GM19438 (cell line): Measurements from ENCODE around the gene LAMC2.

ENCODE experiments used
- ATAC-seq: cut with Tn5 transposase; IDR thresholded peaks from one replicate; pipeline ENCODE4 v1.9.1; 2021; ENCODE audit warnings: low read depth; ENCODE audit not compliant: unreplicated experiment

The LAMC2 gene

DNA sequence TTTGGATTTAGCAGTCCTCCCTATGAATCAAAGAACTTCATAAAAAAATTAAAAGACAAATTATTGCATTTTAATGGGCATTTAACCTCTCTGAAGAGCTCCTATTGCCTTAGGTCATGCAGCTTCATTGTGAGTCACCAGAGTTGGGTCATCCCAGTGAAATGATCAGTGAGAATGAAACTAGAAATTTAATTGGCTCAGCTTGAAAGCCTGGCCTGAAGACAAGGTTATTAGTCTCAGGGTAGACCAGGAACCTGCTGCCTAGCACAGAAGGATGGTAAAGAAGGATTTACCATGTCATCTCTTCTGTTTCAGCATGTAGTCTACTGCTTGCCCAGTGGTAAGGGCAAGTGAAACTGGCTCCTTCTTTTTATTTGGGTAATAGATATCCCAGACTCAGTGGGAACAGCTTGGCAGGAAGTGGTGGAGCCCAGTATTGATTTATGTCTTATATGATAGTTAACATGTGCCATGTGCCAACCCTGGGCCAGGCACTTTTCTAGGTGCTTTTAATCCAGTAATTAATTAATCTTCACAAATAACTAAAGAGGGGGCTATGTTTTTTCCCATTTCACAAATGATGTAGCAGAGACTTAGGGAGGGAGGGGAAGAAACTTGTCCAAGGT lies 23.6 kb downstream of the LAMC2 start:
- no peak for ATAC-seq

DNA sequence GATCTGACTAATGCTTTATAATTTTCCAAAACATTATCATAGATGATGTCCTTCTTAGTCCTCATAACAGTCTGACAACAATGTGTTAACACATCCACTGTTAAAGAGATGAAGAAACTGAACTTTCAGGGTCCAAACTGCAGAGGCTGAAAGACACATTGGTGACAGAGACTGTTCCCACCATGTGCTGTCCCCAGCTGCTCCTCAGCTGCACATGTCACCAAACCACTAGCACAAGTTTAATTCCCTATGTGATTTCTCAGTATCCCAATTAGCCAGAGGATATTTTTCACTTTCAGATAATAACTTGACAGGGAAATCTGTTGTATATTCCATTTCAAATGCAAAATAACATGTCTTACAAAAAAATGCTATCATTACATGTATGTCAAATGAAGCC lies 24.6 kb downstream of the LAMC2 start:
- ATAC-seq: no peak

DNA sequence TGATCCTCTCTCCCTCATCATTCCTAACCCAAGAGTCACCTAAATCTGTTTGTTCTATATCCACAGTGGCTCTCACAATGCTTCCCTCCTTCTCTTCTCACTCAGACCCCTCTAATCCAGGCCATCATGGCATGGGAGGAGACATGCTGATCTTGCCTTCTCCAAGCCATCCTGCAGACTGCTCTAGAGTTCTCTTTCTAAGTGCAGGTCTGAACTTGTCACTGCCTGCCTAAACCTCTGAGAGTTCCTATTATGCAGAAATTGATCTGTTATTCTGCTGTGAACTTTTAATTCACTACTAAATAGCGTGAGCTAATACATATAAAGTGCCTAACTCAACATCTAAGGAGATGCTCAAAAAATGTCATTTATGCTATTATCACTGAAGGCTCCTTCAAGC lies 26.8 kb downstream of the LAMC2 start:
- ATAC-seq: no peak

DNA sequence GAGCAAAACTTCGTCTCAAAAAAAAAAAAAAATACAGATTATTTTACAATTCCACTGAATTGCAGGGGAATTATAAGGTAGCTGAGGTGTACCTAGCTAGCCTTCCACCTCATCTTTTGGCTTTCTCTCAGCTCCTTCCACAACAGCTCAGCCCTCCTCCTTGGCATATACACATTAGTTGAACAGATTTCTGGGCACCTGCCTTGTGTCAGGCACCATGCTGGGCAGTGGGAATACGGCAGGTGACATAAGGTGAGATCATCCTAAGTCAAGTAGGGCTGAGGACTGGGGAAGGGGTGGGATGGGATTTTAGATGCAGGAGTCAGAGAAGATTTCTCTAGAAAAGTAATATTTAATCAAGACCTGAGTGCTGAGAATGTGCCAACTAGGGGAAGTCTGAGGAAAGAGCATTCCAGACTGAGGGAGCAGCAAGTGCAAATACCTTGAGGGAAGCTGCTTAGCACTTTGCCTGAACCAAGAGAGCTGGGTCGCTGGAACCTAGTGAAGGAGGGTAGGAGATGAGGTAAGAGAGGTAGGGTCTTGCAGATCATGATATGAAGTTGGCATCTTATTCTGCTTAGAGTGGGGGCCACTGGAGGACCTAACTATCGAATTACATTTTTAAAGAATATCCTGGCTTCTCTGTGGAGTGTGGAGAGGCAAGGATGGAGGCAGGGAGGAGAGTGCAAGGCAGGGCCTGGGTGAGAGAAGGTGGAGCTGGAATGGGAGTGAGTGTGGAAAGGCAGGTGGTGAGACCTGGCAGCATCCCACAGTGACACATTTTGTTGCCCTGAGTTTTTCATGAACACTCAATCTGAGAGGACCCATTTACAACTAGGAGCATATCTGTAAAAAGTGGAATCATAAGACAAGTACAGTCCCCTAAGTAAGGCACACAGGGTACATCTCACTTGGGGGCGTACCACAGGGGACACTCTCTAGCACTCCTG lies 28.2 kb downstream of the LAMC2 start:
- ATAC-seq: no peak

DNA sequence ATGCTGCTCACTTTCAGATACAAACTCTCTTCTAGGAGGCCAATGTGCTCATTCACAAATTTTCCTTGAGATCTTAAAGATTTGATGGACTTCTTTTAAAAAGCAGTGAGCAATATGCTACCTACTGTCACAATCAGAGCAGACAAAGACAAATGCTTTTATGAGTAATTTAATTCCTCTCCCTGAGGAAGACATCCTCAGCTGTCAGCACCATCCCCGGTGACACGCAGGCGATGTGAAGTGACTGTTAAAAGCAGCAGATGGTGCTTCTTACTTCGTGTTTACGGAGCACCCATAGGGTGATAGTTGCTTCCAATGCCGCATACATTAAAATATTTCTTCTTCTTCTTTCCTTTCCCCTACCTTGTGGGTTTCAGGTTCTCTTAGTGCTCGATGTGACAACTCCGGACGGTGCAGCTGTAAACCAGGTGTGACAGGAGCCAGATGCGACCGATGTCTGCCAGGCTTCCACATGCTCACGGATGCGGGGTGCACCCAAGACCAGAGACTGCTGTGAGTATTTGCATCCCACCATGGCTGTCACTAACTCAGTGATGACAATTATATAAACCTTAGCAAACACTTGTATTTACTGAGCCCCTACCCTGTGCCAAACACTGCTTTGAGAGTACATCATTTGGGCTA lies 29.1 kb downstream of the LAMC2 start:
- ATAC-seq: no peak

DNA sequence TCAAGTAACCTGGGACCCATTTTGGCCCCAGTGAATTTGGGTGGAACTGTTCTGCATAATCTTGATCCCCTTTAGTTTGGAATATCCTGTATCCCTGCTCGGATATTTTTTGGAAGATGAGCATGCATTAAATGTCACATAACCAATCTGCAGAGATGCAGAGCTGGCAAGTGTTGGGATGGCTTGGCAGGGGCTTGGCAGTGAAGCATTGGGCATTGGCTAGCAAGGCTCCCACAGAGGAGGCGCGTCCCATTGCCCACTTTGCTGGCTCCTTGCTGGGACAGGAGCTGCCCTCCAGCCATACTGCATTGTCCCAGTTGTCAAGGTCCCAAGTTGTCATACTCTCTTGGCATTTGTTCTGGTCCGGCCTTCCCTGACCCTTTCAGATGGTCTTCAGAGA lies 29.9 kb downstream of the LAMC2 start:
- no peak for ATAC-seq

DNA sequence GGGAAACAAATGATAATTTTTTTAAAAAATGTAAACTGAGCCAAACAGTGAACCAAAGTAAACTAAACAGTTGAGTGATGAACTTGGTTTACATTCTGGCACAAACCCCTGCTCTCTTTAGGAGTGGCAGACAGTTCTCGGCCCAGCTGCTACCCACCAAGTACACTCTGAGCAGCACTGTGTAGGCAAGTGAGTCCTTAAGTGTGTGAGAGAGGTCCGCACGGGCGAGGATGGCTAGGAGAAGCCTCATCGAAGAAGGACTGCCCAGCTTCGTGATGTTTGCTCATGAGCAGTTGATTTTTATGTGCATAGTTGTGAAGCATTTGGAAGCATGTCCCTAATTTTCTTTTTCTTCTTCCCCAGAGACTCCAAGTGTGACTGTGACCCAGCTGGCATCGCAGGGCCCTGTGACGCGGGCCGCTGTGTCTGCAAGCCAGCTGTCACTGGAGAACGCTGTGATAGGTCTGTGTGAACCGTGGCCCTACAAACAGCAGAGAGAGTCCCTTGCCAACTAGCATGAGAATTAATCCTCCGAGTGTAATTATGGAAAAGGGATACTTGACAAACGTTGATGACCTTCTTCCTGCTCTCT lies 32.1 kb downstream of the LAMC2 start:
- ATAC-seq: no peak

DNA sequence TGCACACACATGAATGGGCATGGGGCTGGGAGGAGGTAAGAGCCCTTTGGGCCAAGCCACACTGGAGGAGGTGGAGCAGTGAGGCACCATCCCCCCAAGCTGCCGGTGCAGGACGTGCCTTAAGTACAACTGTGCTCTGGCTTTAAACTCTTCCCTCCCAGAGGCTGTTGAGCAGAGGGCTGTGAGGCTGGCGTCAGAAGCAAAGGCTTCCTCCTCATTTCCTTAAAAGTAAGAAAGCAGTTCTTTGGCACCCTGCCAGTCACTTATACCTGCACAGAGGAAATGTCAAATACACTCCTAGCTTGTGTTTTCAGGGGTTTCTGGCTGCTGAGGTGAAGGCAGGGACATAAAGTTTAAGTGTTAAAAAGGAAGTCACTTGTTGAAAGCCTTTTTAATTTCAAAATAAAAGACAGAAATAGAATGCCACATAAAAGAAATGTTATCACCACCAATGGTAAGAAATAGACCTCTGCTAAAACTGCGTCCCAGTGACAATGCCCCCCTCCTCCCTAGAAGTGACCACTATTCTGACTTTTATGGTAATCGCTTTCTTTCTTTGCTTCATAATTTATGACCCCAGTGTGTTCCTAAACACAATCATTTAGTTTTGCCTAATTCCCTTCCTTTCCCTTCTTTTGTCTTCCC lies 33.0 kb downstream of the LAMC2 start:
- ATAC-seq: no peak

DNA sequence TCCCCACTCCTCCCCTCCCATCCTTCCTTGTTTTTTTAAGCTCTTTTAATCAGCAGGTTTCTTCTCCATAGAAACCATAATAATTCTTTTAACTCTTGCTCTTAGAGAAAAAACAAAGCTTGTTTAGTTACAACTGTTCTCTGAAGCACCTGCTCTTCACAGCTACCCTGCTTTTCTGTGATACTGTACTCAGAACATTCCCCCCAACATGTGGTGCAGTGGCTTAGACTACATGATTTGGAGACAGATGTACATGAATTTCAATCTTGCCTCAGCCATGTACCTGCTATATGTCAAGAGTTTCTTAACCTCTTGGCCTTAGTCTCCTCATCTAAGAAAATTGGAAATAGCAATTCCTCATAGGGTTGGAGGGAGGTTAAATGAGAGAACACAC lies 33.5 kb downstream of the LAMC2 start:
- no peak for ATAC-seq

DNA sequence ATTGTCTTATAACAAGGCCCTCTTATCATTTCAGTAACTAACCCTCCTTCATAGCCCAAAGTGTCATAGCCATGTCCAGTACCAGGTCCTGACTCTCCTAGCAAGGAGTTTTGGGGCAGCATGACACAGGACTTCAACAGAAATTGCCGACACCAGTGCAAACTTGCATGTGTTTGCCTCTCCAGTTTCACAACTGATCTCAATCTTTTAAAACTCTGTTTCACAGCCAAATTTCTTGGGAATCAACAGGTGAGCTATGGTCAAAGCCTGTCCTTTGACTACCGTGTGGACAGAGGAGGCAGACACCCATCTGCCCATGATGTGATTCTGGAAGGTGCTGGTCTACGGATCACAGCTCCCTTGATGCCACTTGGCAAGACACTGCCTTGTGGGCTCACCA lies 36.8 kb downstream of the LAMC2 start:
- ATAC-seq: no peak

DNA sequence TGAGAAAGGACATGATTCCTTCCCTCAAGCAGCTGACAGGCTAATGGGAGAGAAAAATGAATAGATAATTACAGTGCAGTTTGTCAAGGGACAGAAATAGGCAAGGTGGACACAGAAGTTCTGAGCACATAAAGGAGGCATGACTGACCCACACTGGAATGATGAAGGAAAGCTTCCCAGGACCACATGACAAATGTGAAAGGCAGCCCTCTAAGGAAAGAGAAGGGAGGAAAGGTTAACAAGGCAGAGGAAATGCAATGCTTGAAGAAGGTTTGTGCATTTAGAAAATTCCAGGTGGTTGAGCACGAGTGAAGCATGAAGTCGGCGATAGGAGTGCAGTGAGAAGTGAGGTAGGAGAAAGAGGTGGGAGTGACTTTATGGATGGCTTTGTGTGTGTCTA lies 37.4 kb downstream of the LAMC2 start:
- no peak for ATAC-seq

DNA sequence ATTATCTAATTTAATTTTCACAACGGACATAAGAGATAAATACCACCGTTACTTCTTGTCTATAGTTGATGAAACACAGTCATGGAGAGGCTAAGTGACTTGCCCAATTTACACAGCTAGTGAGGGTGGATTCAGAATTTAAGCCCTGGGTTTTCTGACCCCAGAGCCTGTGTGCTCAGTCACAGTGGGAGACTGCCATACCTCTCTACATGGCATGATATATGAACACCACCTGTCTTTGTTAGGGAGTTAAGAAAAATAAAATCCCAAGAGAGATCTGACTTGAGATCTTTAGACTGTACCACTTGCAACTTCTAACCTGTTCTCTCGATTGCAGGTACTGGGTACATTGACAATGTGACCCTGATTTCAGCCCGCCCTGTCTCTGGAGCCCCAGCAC lies 40.3 kb downstream of the LAMC2 start:
- ATAC-seq: no peak

DNA sequence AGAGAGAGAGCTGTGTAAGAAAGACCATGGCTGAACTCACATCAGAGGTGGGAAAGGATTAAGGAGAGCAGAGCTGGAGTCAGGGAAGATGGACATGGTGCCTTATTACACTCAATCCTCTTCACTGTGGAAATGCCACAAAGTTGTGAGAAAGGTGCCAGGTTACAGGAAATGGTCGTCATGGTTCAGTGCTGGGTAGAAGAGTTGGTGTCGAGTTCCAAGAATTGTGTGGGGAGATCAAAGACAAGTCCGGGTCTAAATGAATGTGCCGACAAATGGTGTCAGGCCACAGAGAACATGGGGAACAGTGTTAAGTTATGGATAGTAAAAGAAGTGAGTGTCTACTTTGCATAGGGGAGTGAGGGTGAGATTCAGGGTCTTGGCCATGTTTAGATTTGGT lies 40.9 kb downstream of the LAMC2 start:
- no peak for ATAC-seq

DNA sequence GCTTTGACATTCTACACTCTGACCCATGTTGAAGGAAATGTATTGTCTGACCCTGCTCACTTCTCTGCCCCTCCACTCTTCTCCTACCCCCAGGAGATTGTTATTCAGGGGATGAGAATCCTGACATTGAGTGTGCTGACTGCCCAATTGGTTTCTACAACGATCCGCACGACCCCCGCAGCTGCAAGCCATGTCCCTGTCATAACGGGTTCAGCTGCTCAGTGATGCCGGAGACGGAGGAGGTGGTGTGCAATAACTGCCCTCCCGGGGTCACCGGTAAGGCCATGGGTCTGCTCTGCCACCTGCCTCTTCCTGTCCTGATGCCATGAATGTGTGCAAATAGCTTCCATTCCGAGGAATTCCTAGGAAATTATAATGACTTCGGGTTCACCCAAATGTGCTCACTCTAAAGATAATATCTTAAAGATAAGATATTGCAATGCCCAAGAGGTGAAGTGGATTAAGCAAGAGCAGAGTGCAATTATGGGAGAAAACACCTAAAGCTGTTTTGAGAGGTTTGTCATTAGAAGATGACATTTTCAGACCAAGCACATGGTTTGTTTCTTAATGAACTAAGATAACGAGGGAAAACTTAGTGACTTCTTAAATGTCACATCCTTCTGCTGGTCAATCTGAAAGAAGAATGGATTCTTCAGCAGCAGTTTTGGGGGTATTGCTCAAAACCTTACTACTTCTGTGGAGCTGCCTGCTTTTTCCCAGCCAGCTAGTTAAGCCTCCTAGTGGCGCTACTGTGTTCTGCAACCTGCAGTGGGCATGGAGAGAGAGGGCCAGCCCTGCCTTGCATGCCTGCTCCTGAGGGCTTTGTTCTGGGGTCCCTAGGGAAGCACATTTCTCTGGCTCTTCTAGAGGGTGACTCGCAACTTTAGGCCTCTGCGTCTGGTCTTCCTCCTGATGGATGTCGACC lies 41.6 kb downstream of the LAMC2 start:
- no peak for ATAC-seq

DNA sequence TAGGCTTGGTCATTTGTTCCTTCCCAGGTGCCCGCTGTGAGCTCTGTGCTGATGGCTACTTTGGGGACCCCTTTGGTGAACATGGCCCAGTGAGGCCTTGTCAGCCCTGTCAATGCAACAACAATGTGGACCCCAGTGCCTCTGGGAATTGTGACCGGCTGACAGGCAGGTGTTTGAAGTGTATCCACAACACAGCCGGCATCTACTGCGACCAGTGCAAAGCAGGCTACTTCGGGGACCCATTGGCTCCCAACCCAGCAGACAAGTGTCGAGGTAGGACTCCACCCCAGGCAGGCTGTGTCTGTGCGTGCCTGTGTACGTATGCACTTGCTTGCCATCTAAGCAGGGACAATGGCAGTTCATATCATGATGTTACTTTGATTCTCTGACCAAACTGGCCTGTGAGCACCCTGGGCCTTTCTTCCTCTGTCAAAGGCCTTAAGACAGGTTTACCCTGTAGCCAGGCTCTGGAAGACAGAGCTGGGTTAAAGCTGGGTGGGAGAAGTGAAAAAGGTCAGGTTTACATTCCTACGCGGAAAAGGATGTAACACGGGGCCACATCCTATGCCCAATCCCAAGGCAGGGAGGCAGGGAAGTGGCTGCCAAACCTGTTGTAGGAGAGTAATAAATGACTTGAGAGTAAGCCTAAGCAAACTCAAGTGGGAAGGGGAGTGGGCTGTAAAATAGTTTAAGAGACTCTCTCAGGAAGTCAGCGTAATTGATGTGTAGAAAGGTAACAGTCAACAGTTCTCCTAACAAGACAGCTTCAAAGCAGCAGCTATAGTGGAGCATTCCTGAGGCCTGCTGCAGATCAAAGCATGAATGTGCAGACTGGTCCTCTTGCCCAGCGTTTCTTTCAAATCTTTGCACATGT lies 42.5 kb downstream of the LAMC2 start:
- no peak for ATAC-seq

DNA sequence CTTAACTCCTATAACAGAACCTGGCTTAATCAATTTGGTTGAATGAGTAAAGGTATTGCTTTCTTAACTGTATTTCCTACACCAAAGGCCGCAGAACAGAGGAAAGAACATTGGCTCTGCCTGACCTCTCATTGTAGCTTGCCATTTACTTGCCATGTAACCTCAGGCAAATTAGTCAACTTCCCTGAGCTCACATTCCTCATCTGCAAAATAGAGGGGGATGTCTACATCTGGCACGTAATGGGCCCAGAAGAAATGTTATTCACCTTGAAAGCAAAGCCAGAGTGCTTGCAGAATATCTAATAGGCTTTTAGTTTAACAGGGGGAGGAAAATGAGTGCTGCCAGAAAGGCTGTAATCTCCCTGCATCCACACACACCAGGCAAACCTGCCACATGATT lies 44.3 kb downstream of the LAMC2 start:
- no peak for ATAC-seq

DNA sequence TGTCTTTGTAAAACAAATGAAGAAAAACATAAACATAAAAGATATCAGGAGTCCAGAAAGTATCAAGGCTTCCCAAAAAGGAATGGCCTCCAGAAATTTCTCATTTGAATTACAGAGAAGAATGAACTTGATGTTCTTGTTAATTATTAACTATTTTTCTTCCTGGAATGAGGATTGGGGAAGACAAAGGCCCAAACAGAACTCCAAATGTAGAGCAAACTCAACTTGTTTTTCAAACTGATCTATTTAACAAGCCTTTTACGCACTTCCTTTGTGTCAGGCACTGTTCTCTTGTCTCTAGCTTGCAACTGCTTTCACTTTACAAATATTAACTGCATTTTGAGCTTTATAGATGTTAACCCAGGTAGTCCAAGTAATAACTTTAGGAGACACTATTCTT lies 45.5 kb downstream of the LAMC2 start:
- no peak for ATAC-seq

DNA sequence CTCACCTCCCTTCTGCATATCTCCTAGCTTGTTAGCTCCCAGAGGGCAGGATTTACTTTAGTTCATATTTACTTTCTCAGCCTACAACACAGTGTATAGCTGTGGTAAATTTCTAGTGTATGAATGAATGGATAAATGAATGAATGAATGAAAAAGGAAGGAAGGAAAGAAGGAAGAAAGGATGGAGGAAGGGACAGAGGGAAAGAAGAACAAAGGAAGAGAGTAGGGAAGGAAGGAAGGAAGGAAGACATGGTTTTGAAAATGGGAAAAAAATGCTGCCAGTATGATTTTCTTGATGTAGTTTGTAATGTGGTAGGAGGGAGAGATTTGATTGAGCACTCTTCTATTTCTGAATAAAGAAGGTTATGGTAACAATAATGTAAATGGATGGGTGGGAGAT lies 47.0 kb downstream of the LAMC2 start:
- no peak for ATAC-seq
